Dermis microvascular lymphatic vessel endothelial cell (primary cell): ENCODE data around the gene SIRT6. TPM values are rescaled to one million over a fixed set of nuclear protein-coding genes. Genes with fewer than 3 reads are reported as not detected.
"Not testable (repeated sequence)": the region's sequence is repeated elsewhere in the genome, so short reads cannot be mapped to it uniquely, and the experiment has no call there.

Experiments
- DNase-seq, 2 donors: peaks; one replicate each; pipeline versions ENCODE4 v3.0.0 to v3.0.0-alpha.2; 2010; ENCODE audit warnings: low read depth in 2 of 2
- total RNA-seq: library from RNA; depleted of rRNA; stranded (reverse); fragments of >200 nt; gene quantifications from 2 replicates; pipeline ENCODE4 v1.2.1, GENCODE V29; 2014

SIRT6 gene
- 9.0 and 12.3 TPM in 2 replicates for total RNA-seq

GRCh38 chr19:4182084-4182810 lies at the start of gene SIRT6, which contains the start of gene ANKRD24:
TSS of gene SIRT6 (minus strand) at chr19:4182563. CDS start at chr19:4182539, 24 bp downstream.
TSS of gene ANKRD24 (plus strand) at chr19:4182689. CDS start at chr19:4186426, 3,737 bp downstream.
- peak; percentile 92 to 95 for DNase-seq

GRCh38 chr19:4232139-4232538 lies 49.8 kb upstream of the SIRT6 start:
- DNase-seq = not testable (repeated sequence)

GRCh38 chr19:4231521-4231920 lies 49.2 kb upstream of the SIRT6 start:
- not testable (repeated sequence) for DNase-seq

- DNase-seq = not testable (repeated sequence)
Observed at GRCh38 chr19:4230237-4230636, 47.9 kb upstream of the SIRT6 start.

- DNase-seq = peak in 1 of 2 donors; percentile 38
Observed at GRCh38 chr19:4229179-4229931, 47.0 kb upstream of the SIRT6 start, which contains the start of gene EBI3. TSS of gene EBI3 (plus strand) at chr19:4229523. CDS start at chr19:4229551, 28 bp downstream.

- DNase-seq = no peak
Observed at GRCh38 chr19:4228765-4229178, 46.4 kb upstream of the SIRT6 start.

GRCh38 chr19:4227771-4228170 lies 45.4 kb upstream of the SIRT6 start:
- no peak for DNase-seq

GRCh38 chr19:4225885-4226284 lies 43.5 kb upstream of the SIRT6 start:
- no peak for DNase-seq

GRCh38 chr19:4224470-4224869 lies 42.1 kb upstream of the SIRT6 start:
- DNase-seq = no peak

- DNase-seq = no peak
Observed at GRCh38 chr19:4220188-4220587, 37.8 kb upstream of the SIRT6 start.

GRCh38 chr19:4218523-4218922 lies 36.2 kb upstream of the SIRT6 start:
- not testable (repeated sequence) for DNase-seq

GRCh38 chr19:4217429-4218264 lies 35.3 kb upstream of the SIRT6 start:
- DNase-seq = no peak

GRCh38 chr19:4216846-4217245 lies 34.5 kb upstream of the SIRT6 start:
- no peak for DNase-seq

- no peak for DNase-seq
Observed at GRCh38 chr19:4215807-4216206, 33.4 kb upstream of the SIRT6 start.

- no peak for DNase-seq
Observed at GRCh38 chr19:4213116-4213515, 30.8 kb upstream of the SIRT6 start.

GRCh38 chr19:4210166-4210731 lies 27.9 kb upstream of the SIRT6 start:
- DNase-seq = no peak

GRCh38 chr19:4208385-4209094 lies 26.2 kb upstream of the SIRT6 start:
- peak in 1 of 2 donors; percentile 29 for DNase-seq

GRCh38 chr19:4206818-4207484 lies 24.6 kb upstream of the SIRT6 start:
- DNase-seq = peak in 1 of 2 donors; percentile 26

GRCh38 chr19:4201798-4202197 lies 19.4 kb upstream of the SIRT6 start:
- no peak for DNase-seq

- no peak for DNase-seq
Observed at GRCh38 chr19:4200940-4201542, 18.7 kb upstream of the SIRT6 start.
